Prostate gland (tissue), 2 donors: ENCODE measurements around the gene TUBG1.

Source experiments
- CTCF ChIP-seq, 4 experiments: fragments of 200-600 bp in 2 of 4; fragments of 450-650 bp in 2 of 4; sonication (generic) in 2 of 4; IDR thresholded peaks; 1 replicate in 3 of 4; 2 replicates in 1 of 4; pipeline ENCODE4 v1.5.1; 2016 to 2019; ENCODE audit warnings: antibody characterized with exemption in 4 of 4, mild to moderate bottlenecking in 2 of 4, moderate library complexity in 2 of 4
- POLR2A ChIP-seq: fragments of 450-650 bp; IDR thresholded peaks from one replicate; pipeline ENCODE4 v1.6.1; 2016; ENCODE audit warnings: antibody characterized with exemption, mild to moderate bottlenecking
- POLR2AphosphoS5 ChIP-seq: sonication (generic); formaldehyde crosslinking; IDR thresholded peaks from one replicate; pipeline ENCODE4 v1.6.1; 2017; ENCODE audit warnings: antibody characterized with exemption

- TF ChIP-seq CTCF (IDR thresholded peaks at IDR 0.05) (no peak), POLR2A (no peak), POLR2AphosphoS5 (no peak)
These were observed 38.3 kb downstream of the TUBG1 start for GRCh38 chr17:42647778-42648177.
